Brain microvascular endothelial cell (primary cell): Measurements from ENCODE around the gene LYZL6.

Experiments used
- DNase-seq: peaks from one replicate; pipeline ENCODE4 v3.0.0-alpha.2; 2020
- H3K27ac ChIP-seq: fragments of 250-450 bp; sonication (Bioruptor Pico); 2 replicates; pipeline ENCODE4 v1.5.1; 2020; ENCODE audit warnings: mild to moderate bottlenecking, moderate library complexity
- H3K27me3 ChIP-seq: fragments of 250-450 bp; sonication (Bioruptor Pico); replicated peaks from 2 replicates; pipeline ENCODE4 v1.5.1; 2020; ENCODE audit warnings: mild to moderate bottlenecking
- H3K36me3 ChIP-seq: fragments of 250-450 bp; sonication (Bioruptor Pico); replicated peaks from 2 replicates; pipeline ENCODE4 v1.5.1; 2020; ENCODE audit warnings: mild to moderate bottlenecking
- H3K4me3 ChIP-seq: 2 replicates; pipeline ENCODE4 v1.5.1; 2011; ENCODE audit warnings: low read depth, mild to moderate bottlenecking, control low read depth, low read length, moderate library complexity
- in situ Hi-C: cut with HindIII; loops from 2 replicates; pipeline ENCODE4 v1.10.0; 2017; ENCODE audit warnings: low sequenced_read_pairs, low pct_ligation_motif_present
- TF ChIP-seq, protein P1 (sequence below): IDR thresholded peaks from 2 replicates; pipeline ENCODE4 v1.5.1; 2011; ENCODE audit warnings: low read depth, mild to moderate bottlenecking, moderate library complexity, low read length, control low read depth, inconsistent platforms; ENCODE audit errors: missing control alignments

The LYZL6 gene

DNA sequence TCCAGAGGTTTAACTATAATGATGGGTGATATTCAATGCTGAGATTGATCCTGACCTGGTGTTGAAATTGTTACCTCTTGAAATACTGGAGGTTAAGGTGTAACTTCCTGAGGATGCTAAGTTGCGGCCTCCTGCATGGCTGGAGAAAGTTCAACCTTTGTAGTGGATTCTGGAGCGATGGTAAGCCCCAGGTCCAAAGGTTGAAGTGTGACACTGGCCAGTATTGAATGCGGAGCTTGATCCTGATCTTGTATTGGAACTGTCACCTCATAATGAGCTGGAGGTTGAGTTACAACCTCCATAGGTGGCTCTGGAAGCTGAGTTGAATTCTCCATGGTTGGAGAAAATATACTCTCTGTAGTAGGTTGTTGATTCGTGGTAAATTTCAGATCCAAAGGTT is 29.9 kb downstream of the LYZL6 start:
- Histone ChIP-seq H3K4me3 (no peak overlapping the region), H3K27ac (no peak overlapping the region), H3K27me3 (no peaks in the 10 kb centered on the region), H3K36me3 (no peaks in the 10 kb centered on the region)
- in situ Hi-C loops: no loop called here
- DNase-seq: no peak
- TF ChIP-seq, protein P1, sequence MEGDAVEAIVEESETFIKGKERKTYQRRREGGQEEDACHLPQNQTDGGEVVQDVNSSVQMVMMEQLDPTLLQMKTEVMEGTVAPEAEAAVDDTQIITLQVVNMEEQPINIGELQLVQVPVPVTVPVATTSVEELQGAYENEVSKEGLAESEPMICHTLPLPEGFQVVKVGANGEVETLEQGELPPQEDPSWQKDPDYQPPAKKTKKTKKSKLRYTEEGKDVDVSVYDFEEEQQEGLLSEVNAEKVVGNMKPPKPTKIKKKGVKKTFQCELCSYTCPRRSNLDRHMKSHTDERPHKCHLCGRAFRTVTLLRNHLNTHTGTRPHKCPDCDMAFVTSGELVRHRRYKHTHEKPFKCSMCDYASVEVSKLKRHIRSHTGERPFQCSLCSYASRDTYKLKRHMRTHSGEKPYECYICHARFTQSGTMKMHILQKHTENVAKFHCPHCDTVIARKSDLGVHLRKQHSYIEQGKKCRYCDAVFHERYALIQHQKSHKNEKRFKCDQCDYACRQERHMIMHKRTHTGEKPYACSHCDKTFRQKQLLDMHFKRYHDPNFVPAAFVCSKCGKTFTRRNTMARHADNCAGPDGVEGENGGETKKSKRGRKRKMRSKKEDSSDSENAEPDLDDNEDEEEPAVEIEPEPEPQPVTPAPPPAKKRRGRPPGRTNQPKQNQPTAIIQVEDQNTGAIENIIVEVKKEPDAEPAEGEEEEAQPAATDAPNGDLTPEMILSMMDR: no peak

GRCh38 chr17:35912942-35913341 is 30.6 kb downstream of the LYZL6 start:
- Histone ChIP-seq H3K27ac (no peak overlapping the region), H3K27me3 (no peaks in the 10 kb centered on the region), H3K36me3 (no peaks in the 10 kb centered on the region), H3K4me3 (no peak overlapping the region)
- DNase-seq: no peak
- TF ChIP-seq, protein P1: no peak
- in situ Hi-C loops: no loop called here

GRCh38 chr17:35912339-35912912 is 31.1 kb downstream of the LYZL6 start:
- Histone ChIP-seq H3K27me3 (no peaks in the 10 kb centered on the region), H3K27ac (no peak overlapping the region), H3K4me3 (no peak overlapping the region), H3K36me3 (no peaks in the 10 kb centered on the region)
- TF ChIP-seq, protein P1: no peak
- DNase-seq: no peak
- in situ Hi-C loops: no loop called here

GRCh38 chr17:35909408-35909807 is 34.1 kb downstream of the LYZL6 start:
- in situ Hi-C loops: no loop called here
- TF ChIP-seq, protein P1: no peak
- Histone ChIP-seq H3K36me3 (no peaks in the 10 kb centered on the region), H3K27me3 (no peaks in the 10 kb centered on the region), H3K27ac (no peak overlapping the region), H3K4me3 (no peak overlapping the region)
- DNase-seq: no peak

DNA sequence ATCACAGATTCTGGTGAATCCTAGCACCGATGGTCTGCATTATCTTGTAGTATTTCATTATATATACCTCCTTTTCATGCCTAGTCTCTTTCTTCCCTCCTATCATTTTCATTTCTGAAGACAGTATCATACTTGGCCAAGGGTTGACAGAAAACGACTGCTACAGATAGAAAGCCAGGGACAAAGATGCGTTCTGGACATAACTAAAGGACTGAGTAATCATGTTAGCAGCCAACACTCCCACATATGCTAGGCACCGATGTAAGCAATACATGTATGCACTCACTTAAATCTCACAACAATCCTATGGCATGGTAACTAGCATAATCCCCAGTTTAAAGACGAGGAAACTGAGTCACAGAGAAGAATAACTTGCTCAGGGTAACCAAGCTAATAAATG is 35.8 kb downstream of the LYZL6 start:
- in situ Hi-C loops: no loop called here
- no peak for DNase-seq
- TF ChIP-seq, protein P1: no peak

More for the DNA sequence above, 35.8 kb downstream of the LYZL6 start:
- Histone ChIP-seq H3K27ac (no peak overlapping the region), H3K27me3 (no peaks in the 10 kb centered on the region), H3K36me3 (no peaks in the 10 kb centered on the region), H3K4me3 (no peak overlapping the region)
